Lower leg skin (tissue), 4 donors: ENCODE measurements around the gene MFSD11. TPM values are rescaled to one million over a fixed set of nuclear protein-coding genes. Genes with fewer than 3 reads are reported as not detected.
"Not testable (repeated sequence)": the region's sequence is repeated elsewhere in the genome, so short reads cannot be mapped to it uniquely, and the experiment has no call there.

Experiments used
- DNase-seq, 2 donors: peaks; one replicate each; pipeline ENCODE4 v3.0.0-alpha.2; 2019; ENCODE audit warnings: low spot score in 2 of 2
- H3K4me3 ChIP-seq: fragments of 200-600 bp; sonication (generic); 2 replicates; pipeline ENCODE4 v1.5.1; 2017; ENCODE audit warnings: mild to moderate bottlenecking, low read depth; ENCODE audit not compliant: poor library complexity, severe bottlenecking
- CTCF ChIP-seq, 3 donors: fragments of 450-650 bp; IDR thresholded peaks; one replicate each; pipeline ENCODE4 v1.5.1; 2016; ENCODE audit warnings: antibody characterized with exemption in 3 of 3, mild to moderate bottlenecking in 3 of 3, moderate library complexity in 2 of 3
- POLR2A ChIP-seq, 2 donors: fragments of 450-650 bp; IDR thresholded peaks; one replicate each; pipeline ENCODE4 v1.6.1; 2016 to 2017; ENCODE audit warnings: antibody characterized with exemption in 2 of 2, mild to moderate bottlenecking in 1 of 2, moderate library complexity in 1 of 2
- WGBS, 2 donors: methylation state at CpG; one replicate each; pipeline ENCODE4 v1.1.5; 2018; 5-methylcytosine and 5-hydroxymethylcytosine counted together
- intact Hi-C: fragments of 100-400 bp; cut with DNase I; formaldehyde crosslinking; loops from one replicate; pipeline ENCODE4 v1.15.0; 2023; ENCODE audit warnings: low total_unique reads
- total RNA-seq, 4 donors: library from RNA; depleted of rRNA; stranded (reverse); fragments of >200 nt; gene quantifications; one replicate each; pipeline ENCODE4 v1.1.0, GENCODE V29; 2016

Gene MFSD11
- total RNA-seq, 4 donors from 2014 or later, result 33.4 to 38.4 (median 33.8) TPM

GRCh38 chr17:76716839-76717215 lies 21.1 kb upstream of the MFSD11 start:
- H3K4me3 ChIP-seq, result no peak overlapping the region
- intact Hi-C loops, result no loop called here
- TF ChIP-seq POLR2A (IDR thresholded peaks at IDR 0.05) (no peak), CTCF (IDR thresholded peaks at IDR 0.05) (no peak)
- WGBS, 2 donors, result 69 to 82% methylated on average over 6 of the region's 6 CpGs
- no peak for DNase-seq

GRCh38 chr17:76718516-76718915 lies 19.4 kb upstream of the MFSD11 start:
- intact Hi-C loops, result no loop called here
- DNase-seq, result peak in 1 of 2 donors; percentile 65
- H3K4me3 ChIP-seq, result no peak overlapping the region
- TF ChIP-seq POLR2A (IDR thresholded peaks at IDR 0.05) (no peak), CTCF (IDR thresholded peaks at IDR 0.05) (no peak)
- 91 to 93% methylated on average over 16 of the region's 16 CpGs for WGBS, 2 donors

- 87 to 96% methylated on average over 9 of the region's 9 CpGs for WGBS, 2 donors
- no peak for TF ChIP-seq POLR2A (IDR thresholded peaks at IDR 0.05)
- no peak overlapping the region for H3K4me3 ChIP-seq
- intact Hi-C loops, result no loop called here
- peak in 1 of 2 donors; percentile 62 for DNase-seq
Measured at GRCh38 chr17:76720211-76720610, 17.7 kb upstream of the MFSD11 start.

- TF ChIP-seq CTCF (IDR thresholded peaks at IDR 0.05) (no peak), POLR2A (IDR thresholded peaks at IDR 0.05) (no peak)
- intact Hi-C loops, result no loop called here
- 87 to 92% methylated on average over 8 to 9 of the region's 9 CpGs for WGBS, 2 donors
- H3K4me3 ChIP-seq, result no peak overlapping the region
- no peak for DNase-seq
Measured at GRCh38 chr17:76720941-76721340, 17.0 kb upstream of the MFSD11 start.

GRCh38 chr17:76721463-76721862 lies 16.5 kb upstream of the MFSD11 start:
- TF ChIP-seq CTCF (IDR thresholded peaks at IDR 0.05), result no peak
- no peak for TF ChIP-seq POLR2A (IDR thresholded peaks at IDR 0.05)
- peak in 1 of 2 donors; percentile 60 for DNase-seq
- 85 to 89% methylated on average over 10 of the region's 10 CpGs for WGBS, 2 donors
- intact Hi-C loops, result no loop called here
- H3K4me3 ChIP-seq, result no peak overlapping the region

- 96 to 98% methylated on average over 8 of the region's 8 CpGs for WGBS, 2 donors
- DNase-seq, result no peak
- no peak overlapping the region for H3K4me3 ChIP-seq
- TF ChIP-seq CTCF (IDR thresholded peaks at IDR 0.05), result no peak
- TF ChIP-seq POLR2A (IDR thresholded peaks at IDR 0.05), result no peak
- intact Hi-C loops, result no loop called here
Measured at GRCh38 chr17:76722279-76722678, 15.6 kb upstream of the MFSD11 start.

- H3K4me3 ChIP-seq, intact Hi-C loops: not testable (repeated sequence)
- peak in 1 of 2 donors; percentile 66 for DNase-seq
- WGBS, 2 donors, result 94 to 98% methylated on average over 8 of the region's 8 CpGs
Measured at GRCh38 chr17:76722977-76723376, 14.9 kb upstream of the MFSD11 start.
